ENCODE results near the gene IFNL2. TPM values are rescaled to one million over a fixed set of nuclear protein-coding genes. Genes with fewer than 3 reads are reported as not detected.

Gene IFNL2
- total RNA-seq, 1 donor = not detected

- DNase-seq (ENCODE audit: low read depth) = no peak
- H3K4me3 ChIP-seq (ENCODE audit: low read depth, low read length) = no peak overlapping the region
- no peak for TF ChIP-seq CTCF (IDR thresholded peaks at IDR 0.05; ENCODE audit: insufficient read depth, low read length)
These were observed 42.5 kb downstream of the IFNL2 start for GRCh38 chr19:39310558-39311311.

GRCh38 chr19:39314016-39314728 is 46.0 kb downstream of the IFNL2 start:
- no peak overlapping the region for H3K4me3 ChIP-seq (ENCODE audit: low read depth, low read length)
- TF ChIP-seq CTCF (IDR thresholded peaks at IDR 0.05; ENCODE audit: insufficient read depth, low read length) = no peak
- no peak for DNase-seq (ENCODE audit: low read depth)

- TF ChIP-seq CTCF (IDR thresholded peaks at IDR 0.05; ENCODE audit: insufficient read depth, low read length) = no peak
- H3K4me3 ChIP-seq (ENCODE audit: low read depth, low read length) = no peak overlapping the region
- DNase-seq (ENCODE audit: low read depth) = no peak
These were observed 47.7 kb downstream of the IFNL2 start for GRCh38 chr19:39315933-39316332.

GRCh38 chr19:39316627-39317321 is 48.6 kb downstream of the IFNL2 start:
- no peak for DNase-seq (ENCODE audit: low read depth)
- no peak overlapping the region for H3K4me3 ChIP-seq (ENCODE audit: low read depth, low read length)
- no peak for TF ChIP-seq CTCF (IDR thresholded peaks at IDR 0.05; ENCODE audit: insufficient read depth, low read length)

GRCh38 chr19:39317476-39317875 is 49.3 kb downstream of the IFNL2 start:
- TF ChIP-seq CTCF (IDR thresholded peaks at IDR 0.05; ENCODE audit: insufficient read depth, low read length) = no peak
- H3K4me3 ChIP-seq (ENCODE audit: low read depth, low read length) = no peak overlapping the region
- DNase-seq (ENCODE audit: low read depth) = no peak

- no peak for DNase-seq (ENCODE audit: low read depth)
- TF ChIP-seq CTCF (IDR thresholded peaks at IDR 0.05; ENCODE audit: insufficient read depth, low read length) = no peak
These were observed 49.9 kb downstream of the IFNL2 start for GRCh38 chr19:39318071-39318470.

More at GRCh38 chr19:39318071-39318470, 49.9 kb downstream of the IFNL2 start:
- H3K4me3 ChIP-seq (ENCODE audit: low read depth, low read length) = no peak overlapping the region

Measured in fibroblast of the aortic adventitia (primary cell).